Stimulated activated CD8-positive, alpha-beta memory T cell treated with anti-CD3 and anti-CD28 coated beads, Interleukin-12 subunit alpha, Interleukin-12 subunit beta, amount 100 ng/mL, for 1 hour (primary cell): Measurements from ENCODE around the gene ACVR1B.

Experiments used
- DNase-seq: peaks from one replicate; pipeline ENCODE4 v3.0.0-alpha.2; 2020; ENCODE audit warnings: low read depth

The ACVR1B gene

DNA sequence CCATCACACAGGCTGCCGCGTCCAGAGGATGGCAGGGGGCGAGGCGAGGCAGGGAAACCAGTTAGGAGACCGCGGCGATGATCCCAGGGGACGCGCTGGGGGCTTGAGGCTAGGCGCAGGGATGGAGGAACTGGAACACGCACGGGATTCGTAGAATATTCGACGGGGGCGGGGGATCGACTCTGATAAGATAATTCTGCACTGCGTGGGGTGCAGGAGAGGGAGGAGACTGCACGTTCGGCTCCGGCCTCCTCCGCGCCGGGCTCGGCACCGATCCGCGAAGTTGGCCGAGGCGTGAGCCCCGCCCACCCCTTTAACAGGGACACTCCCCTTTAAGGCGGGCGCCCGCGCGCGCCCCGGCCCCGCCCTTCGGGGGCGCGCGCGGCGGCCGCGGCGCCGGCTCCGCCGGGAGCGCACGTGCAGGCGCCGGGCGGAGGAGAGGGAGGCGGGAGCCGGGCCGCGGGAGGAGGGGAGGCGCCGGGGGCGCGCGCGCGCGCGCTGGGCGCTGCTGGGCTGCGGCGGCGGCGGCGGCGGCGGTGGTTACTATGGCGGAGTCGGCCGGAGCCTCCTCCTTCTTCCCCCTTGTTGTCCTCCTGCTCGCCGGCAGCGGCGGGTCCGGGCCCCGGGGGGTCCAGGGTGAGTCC is at the start of gene ACVR1B:
Gene ACVR1B (plus strand): TSS at position 501 of the 644 bp plus-strand sequence. CDS start 45 bp downstream, at position 546.
- DNase-seq: peak; percentile 80

DNA sequence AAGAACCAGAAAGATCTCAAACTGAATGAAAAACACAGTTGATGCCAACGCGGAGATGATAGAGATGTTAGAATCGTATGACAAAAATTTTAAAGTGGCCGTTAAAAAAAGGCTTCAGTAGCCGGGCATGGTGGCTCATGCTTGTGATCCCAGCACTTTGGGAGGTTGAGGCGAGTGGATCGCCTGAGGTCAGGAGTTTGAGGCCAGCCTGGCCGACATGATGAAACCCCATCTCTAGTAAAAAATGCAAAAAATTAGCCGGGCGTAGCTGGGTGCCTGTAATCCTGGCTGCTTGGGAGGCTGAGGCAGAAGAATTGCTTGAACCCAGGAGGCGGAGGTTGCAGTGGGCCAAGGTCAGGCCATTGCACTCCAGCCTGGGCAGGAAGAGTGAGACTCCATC is 49.6 kb upstream of the ACVR1B start:
- no peak for DNase-seq

DNA sequence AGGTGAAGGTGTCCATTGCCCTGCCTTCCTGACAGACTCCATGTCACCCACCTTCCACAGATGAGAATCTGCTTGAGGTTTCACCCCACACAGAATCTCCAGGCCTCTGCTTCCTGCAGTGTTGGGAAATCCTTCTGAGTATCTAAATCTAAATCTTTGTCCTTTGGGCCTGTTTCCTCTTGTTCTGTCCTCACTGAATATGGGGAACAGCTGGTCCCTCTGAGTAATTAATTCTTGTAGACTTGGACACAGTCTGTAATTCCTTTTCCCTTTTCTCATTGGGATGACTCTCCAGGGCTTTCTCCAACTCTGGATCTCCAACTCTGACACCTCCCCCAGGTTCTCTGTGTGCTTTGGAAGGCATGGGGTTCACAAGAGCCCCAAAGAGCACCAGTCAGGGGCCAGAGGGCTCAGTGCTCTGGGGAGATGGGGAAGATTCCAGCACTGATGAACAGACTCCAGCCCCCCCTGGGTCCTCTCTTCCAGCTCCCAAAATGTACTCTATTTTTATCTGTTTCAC is 46.5 kb upstream of the ACVR1B start:
- no peak for DNase-seq

DNA sequence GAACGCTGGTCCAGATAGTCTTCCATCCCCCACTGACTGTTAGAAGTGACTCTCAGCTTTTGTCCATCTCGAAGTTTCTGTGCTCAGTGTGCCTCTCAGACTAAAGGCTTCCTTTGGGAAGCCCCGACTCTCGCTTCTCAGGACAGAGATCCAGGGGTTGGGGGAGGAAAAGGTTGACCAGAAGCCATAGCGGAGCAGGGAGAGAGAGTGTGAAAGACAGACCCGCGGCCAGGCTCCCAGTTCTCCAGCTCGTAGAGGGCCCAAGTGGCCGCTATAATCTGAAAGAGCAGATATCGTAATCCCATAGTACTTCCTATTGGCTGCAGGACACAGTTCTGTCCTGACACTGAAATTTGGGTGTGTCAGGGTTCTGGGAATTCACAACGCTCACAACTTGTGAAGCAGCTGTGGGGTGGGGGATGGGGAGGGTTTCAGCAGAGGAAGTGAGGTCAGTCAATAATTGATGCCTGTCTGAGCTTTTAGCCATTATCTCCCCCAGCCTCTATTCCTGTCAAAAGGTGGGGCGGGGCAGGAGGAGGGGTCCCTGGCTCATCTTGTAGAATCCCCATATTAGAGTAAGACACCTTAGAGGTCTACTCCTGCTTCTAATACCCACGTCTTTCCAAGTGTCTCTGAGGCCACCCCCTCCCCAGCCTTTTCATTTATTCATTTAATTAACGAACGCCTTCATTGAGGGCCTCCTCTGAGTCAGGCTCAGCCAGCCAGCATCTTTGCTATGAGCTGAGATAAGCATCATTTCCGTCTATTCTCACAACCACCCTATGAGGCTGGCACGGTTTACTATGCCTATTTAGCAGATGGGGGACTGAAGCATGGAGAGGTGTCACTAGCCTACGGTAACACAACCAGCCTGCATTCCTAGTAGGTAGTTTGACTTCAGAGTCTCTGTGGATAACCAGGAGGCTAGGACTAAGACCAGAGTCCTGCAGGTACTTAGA is 45.7 kb upstream of the ACVR1B start:
- no peak for DNase-seq

DNA sequence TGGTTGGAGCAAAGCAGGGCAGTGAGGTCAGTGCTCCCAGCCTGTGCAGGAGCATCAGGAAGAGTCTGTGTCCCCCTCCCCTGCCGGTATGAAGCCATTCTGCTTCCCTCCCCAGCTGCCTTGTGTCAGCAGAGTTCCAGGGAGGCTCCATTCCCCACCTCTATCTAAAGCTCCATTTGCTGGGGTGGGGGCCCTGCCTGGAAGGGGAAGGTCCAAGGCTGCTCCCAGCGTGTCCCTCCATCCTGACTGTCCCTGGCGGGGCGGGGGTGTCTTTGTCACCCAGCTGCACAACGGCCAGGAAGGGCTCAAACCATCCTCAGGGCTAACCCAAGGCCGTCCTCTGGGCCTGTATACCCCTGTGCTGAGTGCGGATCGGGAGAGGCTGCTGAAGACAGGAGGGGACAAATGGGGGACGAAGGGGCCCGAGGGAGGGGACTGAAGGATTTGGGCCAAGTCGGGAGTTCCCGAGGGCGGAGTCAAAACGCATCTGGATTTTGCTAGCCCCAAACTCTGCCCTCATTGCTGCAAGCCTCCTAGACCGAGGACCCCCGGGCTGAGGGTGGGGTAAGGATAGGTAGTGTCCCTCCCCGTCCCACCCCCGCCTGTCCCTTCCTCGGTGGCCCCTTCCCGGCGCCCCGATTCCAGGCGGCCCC is 44.9 kb upstream of the ACVR1B start:
- no peak for DNase-seq

DNA sequence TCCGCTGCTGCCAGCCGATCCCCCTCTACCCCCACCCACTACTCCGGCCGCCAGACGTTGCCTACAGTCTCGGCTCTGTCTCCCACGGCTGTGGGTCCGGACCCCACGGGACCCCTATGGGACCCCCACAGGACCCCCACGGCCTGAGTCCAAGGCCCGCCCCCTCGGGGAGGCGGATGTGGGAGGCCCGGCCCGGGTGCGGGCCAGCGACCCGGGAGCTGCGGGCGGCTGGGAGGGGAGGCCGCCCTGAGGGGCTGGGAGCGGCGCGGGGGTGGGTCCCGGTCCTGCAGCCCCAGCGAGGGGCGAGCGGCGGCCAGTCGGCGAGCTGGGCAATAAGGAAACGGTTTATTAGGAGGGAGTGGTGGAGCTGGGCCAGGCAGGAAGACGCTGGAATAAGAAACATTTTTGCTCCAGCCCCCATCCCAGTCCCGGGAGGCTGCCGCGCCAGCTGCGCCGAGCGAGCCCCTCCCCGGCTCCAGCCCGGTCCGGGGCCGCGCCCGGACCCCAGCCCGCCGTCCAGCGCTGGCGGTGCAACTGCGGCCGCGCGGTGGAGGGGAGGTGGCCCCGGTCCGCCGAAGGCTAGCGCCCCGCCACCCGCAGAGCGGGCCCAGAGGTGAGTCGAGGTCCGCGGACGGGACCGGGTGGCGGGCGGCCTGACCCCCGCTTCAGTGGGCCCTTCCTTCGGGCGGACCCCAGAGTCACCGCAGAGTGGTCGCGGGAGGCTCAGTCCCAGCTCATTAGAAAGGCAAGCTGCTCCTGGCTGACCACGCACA is 44.2 kb upstream of the ACVR1B start, which contains the start of gene ACVRL1:
Gene ACVRL1 (plus strand): TSS at position 422 of the 773 bp plus-strand sequence. CDS start 4,971 bp downstream, outside the sequence.
- DNase-seq: no peak

DNA sequence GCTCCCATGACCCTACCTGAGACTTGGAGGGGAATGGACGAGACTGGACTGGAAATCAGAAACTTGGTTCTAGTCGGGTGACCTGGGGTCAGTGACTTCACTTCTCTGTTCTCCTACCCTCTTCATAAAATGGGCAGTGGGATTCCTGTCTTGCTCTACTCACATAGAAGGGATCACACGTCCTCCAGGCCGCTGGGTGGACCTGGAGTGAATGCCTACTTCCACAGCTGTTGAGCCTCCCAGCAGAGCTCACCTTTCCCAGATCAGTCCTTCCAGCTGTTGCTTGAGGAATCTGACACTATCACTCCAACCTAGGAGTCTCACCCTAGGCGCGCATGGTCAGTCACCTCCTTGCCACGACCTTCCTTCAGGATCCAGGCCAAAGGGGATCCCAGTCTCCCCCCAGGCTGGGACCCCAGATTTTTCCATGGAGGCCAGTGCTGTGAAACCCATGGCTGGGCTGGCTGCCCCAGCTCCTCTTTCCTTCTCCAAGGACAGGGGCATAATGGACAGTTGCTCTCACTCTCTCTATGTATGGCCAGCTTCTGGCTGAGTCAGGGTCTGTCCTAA is 43.6 kb upstream of the ACVR1B start:
- DNase-seq: no peak

DNA sequence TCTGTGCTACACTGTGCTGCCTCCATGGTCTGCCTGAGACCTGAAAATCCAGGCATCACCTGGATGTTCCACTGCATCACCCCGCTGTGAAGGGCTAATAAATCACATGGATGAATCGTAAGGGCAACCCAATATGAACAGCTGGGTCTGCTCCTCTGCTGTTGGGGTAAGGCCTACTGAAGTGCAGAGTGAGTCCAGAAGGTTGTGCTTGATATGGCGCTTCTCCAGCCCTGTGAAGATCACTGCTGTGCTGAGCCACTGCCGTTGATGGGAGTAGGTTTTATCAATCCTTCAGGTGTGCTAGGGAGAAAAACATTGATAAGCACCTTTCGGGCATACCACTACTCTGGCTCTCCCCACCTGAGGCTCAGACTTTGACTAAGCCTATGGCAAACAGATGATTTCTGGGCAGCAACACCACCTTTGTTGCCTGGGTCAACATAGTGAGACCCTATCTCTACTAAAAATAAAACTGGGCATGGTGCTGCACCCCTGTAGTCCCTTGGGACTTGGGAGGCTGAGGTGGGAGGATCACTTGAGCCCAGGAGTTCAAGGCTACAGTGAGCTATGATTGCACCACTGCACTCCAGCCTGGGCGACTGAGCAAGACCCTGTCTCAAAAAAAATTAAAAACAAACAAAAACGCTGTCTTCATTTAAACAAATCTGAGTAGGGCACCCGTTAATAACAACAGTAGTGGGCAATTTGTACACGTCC is 42.5 kb upstream of the ACVR1B start:
- DNase-seq: no peak

DNA sequence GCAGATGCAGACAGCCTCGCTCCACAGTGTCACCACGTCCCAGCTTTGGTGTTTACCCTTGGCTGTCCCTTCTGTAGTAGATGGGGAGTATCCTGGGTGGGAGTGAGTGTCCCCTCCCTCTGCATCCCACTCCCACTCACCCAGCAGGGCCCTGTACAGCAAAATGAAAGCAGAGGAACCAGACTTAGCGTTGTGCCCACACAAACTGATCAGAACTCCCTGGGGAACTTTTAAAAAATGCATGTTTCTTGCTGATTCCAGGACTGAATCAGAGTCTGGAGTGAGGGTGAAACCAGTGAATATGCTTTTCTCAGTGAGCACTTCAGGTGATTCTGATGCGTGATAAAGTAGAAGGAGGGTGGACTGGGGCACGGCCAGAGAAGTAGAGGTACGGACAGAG is 41.3 kb upstream of the ACVR1B start:
- no peak for DNase-seq

DNA sequence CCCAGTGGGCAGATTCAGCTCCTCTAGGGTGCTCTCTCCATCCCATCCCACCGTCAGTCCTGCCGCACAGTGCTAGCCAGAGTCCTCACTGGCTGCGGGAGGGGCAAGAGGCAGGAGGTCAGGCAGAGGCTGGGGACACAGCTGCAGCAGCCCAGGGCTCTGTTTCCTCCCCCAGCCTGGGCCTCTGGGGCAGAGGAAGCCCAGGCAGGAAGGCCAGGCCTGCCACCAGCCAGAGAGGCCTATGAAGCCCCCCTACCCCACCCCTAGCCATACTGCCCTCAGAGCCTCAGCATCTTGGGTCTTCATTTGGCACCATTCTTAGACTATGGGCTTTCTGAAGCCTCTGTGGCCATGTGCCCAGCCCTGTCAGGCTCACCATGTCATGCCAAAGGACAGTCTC is 40.8 kb upstream of the ACVR1B start:
- no peak for DNase-seq

DNA sequence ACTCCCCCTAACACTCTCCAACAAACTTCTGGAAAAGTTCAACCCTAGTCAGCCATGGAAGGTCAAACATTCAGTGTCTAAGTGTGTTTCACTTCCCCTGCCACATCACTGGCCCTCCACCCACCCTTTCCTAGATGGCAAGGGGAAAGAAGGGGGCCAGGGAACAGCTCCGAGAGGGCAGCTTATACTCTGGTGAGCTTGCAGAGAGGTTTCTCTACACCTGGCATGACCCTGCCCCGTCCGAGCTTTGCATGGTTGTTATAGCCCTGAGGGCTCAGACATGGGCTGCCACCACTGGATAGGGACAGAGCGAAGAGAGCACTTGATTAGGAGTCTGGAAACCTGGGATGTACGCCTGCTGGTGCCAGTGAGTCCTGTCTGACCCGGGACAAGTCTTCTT is 40.2 kb upstream of the ACVR1B start:
- no peak for DNase-seq

DNA sequence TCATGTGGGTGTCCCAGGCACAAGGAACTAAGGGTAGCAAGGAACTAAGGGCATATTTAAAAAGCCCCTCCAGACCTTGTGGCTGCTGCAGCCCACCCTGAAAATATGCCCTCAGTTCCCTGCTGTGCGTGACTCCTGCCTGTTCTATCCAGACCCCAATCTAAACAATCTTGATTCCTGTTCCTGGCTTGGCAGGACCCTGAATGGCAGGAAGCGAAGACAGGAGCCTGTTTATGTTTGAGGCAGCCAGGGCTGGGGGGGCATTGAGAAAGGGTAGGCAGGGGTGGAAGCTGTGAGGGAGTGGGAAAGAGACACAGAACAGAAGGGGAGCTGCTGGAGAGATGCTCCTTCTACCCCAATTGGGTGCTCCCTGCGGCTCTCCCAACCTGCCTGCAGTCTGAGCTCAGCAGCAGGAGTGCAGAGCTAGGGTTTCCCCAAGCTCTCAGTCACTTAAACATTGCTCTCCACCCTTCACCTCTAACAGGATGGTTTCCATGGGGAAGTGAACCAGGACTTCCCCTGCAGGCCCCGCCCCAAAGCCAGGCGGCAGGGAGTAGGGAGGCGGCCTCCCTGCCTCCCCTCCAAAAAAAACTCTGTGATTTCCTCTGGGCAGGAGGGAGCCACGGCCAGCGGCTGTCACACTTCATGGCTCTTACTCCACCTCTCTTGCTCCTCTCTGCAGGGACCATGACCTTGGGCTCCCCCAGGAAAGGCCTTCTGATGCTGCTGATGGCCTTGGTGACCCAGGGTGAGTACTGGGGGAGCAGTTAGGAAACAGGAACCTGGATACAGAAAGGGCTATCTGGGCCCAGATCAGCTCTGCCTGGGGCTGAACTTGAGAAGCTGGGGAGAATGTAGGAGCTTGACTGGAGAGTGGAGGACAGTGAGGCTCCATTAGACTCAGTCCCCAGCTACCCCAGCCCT is 39.4 kb upstream of the ACVR1B start:
- no peak for DNase-seq

DNA sequence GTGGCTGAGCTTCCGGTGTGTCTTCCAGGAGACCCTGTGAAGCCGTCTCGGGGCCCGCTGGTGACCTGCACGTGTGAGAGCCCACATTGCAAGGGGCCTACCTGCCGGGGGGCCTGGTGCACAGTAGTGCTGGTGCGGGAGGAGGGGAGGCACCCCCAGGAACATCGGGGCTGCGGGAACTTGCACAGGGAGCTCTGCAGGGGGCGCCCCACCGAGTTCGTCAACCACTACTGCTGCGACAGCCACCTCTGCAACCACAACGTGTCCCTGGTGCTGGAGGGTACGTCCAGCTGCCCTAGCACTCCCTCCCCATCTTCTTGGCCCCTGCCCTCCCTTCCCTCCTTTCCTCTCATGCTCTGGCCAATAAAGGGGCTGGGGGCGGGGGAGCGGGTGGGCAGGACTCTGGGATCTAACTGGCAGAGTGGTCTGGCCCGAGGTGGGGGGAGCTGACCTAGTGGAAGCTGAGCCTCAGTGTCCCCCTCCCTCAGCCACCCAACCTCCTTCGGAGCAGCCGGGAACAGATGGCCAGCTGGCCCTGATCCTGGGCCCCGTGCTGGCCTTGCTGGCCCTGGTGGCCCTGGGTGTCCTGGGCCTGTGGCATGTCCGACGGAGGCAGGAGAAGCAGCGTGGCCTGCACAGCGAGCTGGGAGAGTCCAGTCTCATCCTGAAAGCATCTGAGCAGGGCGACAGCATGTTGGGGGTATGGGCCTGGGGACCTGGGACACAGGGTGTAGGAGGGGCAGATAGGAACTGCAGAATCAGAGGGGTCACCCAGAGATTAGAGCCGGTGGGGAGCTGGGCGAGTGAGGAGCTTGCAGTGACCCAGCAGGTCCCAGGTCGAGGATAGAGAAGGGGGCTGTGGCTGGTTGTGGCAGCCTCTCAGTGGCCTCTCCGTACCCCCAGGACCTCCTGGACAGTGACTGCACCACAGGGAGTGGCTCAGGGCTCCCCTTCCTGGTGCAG is 38.1 kb upstream of the ACVR1B start:
- DNase-seq: no peak

DNA sequence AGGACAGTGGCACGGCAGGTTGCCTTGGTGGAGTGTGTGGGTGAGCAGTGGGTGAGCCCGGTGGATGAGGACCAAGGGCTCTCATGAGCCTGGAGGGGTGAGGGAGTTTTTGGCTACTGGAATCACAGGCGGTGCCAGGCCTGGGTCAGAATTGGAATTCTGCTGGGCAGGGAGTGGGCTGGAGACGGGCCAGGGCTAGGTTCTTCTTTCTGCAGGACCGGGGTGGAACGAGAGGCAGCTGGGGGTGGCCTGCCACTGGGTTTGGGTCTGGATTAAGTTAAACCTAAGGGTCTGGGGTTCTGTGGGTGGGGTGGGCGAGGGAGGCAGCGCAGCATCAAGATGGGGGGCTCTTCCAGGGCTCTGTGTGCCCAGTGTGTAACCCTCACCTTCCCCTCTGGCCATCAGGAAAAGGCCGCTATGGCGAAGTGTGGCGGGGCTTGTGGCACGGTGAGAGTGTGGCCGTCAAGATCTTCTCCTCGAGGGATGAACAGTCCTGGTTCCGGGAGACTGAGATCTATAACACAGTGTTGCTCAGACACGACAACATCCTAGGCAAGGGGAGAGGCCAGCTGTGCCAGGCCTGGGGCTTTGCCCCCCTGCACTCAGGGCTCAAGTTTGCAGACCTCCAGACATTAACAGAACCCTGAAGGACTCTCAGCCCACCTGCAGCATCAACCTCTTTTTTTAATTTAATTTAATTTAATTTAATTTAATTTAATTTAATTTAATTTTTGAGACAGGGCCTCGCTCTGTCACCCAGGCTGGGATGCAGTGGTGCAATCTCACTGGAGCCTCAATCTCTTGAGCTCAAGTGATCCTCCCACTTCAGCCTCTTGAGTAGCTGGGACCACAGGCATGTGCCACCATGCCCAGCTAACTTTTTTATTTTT is 37.2 kb upstream of the ACVR1B start:
- no peak for DNase-seq

DNA sequence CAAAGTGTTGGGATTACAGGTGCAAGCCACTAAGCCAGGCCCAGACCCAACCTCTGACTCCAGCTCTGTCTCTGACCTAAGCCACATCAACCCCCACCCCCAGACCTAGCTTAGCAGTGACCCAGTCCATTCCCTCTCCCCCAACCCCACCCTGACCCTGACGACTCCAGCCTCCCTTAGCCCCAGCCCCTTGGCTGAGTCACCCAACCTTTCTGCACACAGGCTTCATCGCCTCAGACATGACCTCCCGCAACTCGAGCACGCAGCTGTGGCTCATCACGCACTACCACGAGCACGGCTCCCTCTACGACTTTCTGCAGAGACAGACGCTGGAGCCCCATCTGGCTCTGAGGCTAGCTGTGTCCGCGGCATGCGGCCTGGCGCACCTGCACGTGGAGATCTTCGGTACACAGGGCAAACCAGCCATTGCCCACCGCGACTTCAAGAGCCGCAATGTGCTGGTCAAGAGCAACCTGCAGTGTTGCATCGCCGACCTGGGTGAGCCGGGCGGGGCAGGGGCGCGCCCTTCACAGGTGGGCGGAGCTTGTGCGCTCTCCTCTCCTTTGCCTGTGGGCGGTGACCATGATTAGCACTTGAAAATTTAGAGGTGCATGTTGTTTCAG is 36.4 kb upstream of the ACVR1B start:
- DNase-seq: no peak

DNA sequence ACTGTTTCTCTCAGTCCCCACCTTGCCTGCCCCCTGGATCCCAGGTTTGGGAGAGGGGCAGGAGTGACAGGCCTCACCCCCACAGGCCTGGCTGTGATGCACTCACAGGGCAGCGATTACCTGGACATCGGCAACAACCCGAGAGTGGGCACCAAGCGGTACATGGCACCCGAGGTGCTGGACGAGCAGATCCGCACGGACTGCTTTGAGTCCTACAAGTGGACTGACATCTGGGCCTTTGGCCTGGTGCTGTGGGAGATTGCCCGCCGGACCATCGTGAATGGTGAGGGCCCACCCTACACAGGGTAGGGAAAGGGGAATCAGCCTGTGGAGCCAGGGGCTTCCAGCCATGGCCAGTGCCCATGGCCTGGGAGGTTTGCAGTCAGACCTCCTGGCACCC is 35.5 kb upstream of the ACVR1B start:
- DNase-seq: no peak

DNA sequence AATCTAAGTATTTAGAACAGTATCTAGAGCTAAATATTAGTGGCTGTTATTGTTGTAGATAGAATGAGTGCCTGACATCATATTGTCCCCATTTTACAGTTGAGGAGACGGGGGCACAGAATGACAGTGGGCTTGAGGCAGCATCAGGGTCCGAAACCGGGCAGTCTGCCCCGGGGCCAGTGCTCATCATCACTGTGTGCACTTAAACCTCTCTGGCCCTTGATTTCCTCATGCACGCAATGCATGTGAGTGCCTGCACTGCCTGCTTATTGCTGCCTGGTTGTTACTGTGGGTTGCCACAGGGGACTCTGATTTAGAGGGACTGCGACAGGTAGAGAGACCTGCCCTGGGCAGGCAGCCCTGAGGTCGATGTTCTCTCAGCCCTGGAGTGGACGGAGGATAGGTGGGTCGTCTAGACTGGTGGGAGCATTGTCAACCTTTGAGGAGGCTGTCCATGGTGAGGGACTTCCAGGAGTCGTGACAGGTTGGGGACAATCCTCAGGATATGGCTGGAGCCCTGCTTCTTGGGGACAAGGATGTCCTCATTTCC is 34.4 kb upstream of the ACVR1B start:
- DNase-seq: no peak
